ENCODE data around the gene AMHR2. TPM values are rescaled to one million over a fixed set of nuclear protein-coding genes. Genes with fewer than 3 reads are reported as not detected.
A peak's percentile ranks its signal among the peaks of the same experiment; 100 is the strongest.

The AMHR2 gene
- total RNA-seq, 1 donor from 2014 or later = 0.46 TPM

DNA sequence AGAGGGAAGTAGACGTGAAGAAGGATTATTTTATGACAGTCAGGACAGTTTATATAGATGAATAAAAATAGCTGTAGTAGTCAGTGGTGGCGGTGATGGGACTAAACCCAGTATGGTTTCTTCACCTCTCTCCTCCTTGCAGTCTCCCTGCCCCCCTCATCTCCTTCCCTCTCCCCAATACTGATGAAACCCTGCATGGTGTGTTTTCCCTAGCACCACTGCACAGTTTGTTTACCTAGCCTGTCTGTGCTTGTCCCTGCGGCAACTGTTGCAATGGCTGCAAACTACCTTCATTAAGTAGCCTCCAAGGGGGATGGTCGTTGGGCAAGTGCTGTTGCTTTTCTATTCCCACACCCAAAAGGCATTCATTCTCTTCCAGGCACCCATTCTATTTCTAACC, 43.0 kb downstream of the AMHR2 start:
- H3K27ac ChIP-seq = no peak overlapping the region
- no peaks in the 10 kb centered on the region for H3K9me3 ChIP-seq
- no peak overlapping the region for H3K4me3 ChIP-seq
- H3K4me1 ChIP-seq = no peaks in the 10 kb centered on the region
- TF ChIP-seq, protein P1, sequence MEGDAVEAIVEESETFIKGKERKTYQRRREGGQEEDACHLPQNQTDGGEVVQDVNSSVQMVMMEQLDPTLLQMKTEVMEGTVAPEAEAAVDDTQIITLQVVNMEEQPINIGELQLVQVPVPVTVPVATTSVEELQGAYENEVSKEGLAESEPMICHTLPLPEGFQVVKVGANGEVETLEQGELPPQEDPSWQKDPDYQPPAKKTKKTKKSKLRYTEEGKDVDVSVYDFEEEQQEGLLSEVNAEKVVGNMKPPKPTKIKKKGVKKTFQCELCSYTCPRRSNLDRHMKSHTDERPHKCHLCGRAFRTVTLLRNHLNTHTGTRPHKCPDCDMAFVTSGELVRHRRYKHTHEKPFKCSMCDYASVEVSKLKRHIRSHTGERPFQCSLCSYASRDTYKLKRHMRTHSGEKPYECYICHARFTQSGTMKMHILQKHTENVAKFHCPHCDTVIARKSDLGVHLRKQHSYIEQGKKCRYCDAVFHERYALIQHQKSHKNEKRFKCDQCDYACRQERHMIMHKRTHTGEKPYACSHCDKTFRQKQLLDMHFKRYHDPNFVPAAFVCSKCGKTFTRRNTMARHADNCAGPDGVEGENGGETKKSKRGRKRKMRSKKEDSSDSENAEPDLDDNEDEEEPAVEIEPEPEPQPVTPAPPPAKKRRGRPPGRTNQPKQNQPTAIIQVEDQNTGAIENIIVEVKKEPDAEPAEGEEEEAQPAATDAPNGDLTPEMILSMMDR (IDR thresholded peaks at IDR 0.05) = no peak
- ATAC-seq (no peak), DNase-seq (peak; percentile 31)
- H3K27me3 ChIP-seq = no peaks in the 10 kb centered on the region
- intact Hi-C loops (cut with DNase I) = no loop called here
- H3K36me3 ChIP-seq = peaks cover 100% of the 10 kb centered on the region

DNA sequence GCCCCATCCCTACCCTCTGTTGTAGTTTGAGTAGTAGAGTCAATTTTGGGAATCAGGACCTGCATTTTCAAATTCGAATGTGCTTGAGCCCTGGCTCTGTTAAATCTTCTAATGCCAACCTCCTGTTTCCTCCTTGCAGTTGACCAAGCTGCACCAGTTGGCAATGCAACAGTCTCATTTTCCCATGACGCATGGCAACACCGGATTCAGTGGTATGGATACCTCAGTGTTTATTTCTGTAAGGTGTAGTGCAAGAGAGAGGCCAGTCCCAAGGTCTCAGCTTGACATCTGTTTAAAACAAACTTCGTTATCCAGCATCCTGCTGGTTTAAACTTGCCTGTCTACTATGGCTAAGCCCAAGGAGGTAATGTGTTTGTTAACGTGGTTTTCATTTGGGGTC, 43.4 kb downstream of the AMHR2 start:
- intact Hi-C loops (cut with DNase I) = no loop called here
- H3K4me3 ChIP-seq = no peak overlapping the region
- TF ChIP-seq, protein P1 (IDR thresholded peaks at IDR 0.05) = no peak
- H3K36me3 ChIP-seq = peaks cover 100% of the 10 kb centered on the region
- no peak for ATAC-seq
- H3K9me3 ChIP-seq = no peaks in the 10 kb centered on the region
- H3K27me3 ChIP-seq = no peaks in the 10 kb centered on the region
- no peaks in the 10 kb centered on the region for H3K4me1 ChIP-seq
- H3K27ac ChIP-seq = no peak overlapping the region
- no peak for DNase-seq

DNA sequence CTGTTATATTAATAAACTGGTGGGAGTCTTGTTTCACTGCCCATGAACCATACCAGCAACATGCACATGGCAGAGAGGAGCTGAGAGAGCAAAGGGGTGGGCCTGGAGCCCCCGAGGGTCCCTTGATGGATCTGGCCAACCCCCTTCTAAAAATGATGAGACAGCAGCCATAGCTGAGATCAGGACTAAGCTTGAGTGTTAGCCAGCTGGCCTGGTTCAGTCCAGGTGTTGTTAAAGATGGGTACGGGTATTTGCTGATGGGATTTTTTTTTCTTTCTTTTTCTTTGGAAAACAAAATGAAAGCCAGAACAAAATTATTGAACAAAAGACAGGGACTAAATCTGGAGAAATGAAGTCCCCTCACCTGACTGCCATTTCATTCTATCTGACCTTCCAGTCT, 44.2 kb downstream of the AMHR2 start:
- H3K4me3 ChIP-seq = no peak overlapping the region
- no peaks in the 10 kb centered on the region for H3K9me3 ChIP-seq
- TF ChIP-seq, protein P1 (IDR thresholded peaks at IDR 0.05) = no peak
- peaks cover 3% of the 10 kb centered on the region for H3K4me1 ChIP-seq
- peak; percentile 38 for DNase-seq
- H3K27me3 ChIP-seq = no peaks in the 10 kb centered on the region
- no peak overlapping the region for H3K27ac ChIP-seq
- peaks cover 100% of the 10 kb centered on the region for H3K36me3 ChIP-seq
- intact Hi-C loops (cut with DNase I) = no loop called here
- no peak for ATAC-seq

DNA sequence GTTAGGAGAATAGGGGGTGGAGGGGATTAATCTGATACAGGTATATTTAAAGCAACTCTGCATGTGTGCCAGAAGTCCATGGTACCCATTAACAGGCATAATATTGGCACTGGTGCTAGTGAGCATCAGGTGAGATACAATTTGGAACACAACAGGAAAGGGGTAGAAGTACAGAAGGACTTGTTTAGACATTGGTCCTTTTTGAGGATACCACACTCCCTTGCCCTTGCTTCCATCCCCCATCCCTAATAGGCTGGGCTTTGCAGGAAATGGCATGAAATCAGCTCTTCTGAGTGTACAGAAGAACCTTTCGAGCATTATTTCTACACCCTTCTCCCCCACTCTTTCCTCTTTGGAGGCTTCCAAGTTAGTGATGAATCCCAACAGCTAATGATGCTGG, 44.6 kb downstream of the AMHR2 start:
- Histone ChIP-seq H3K4me1 (peaks cover 7% of the 10 kb centered on the region), H3K27ac (no peak overlapping the region), H3K36me3 (peaks cover 100% of the 10 kb centered on the region), H3K4me3 (no peak overlapping the region), H3K27me3 (no peaks in the 10 kb centered on the region), H3K9me3 (no peaks in the 10 kb centered on the region)
- TF ChIP-seq, protein P1 (IDR thresholded peaks at IDR 0.05) = no peak
- ATAC-seq = no peak
- intact Hi-C loops (cut with DNase I) = no loop called here
- no peak for DNase-seq

DNA sequence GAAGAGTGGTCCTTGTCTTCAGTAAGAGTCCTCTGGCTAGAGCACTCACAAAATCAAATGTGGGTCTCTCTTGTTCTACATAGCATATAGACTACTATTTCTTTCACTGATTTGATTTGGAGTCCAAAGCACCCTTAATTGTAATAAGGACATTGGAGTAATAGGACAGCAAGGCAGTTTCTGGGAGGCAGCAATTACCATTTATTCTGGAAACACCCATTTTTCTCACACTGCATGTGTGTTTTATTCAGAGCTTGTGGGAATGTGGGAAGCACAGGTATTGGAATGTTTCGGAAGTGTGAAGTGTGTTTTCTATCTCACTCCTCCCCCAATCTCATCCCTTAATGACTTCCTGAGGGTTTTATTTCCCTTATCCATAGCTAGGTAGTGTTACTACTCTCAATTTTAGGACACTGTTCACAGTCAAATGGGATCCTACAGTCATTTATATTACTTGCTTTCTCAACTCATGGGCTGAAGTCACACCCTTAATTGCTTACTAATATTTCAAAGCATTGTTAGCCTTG, 48.5 kb downstream of the AMHR2 start:
- TF ChIP-seq, protein P1 (IDR thresholded peaks at IDR 0.05) = no peak
- ATAC-seq (no peak), DNase-seq (no peak)
- Histone ChIP-seq H3K36me3 (peaks cover 100% of the 10 kb centered on the region), H3K27me3 (no peaks in the 10 kb centered on the region), H3K4me3 (no peak overlapping the region), H3K4me1 (peaks cover 24% of the 10 kb centered on the region), H3K9me3 (no peaks in the 10 kb centered on the region), H3K27ac (no peak overlapping the region)
- intact Hi-C loops (cut with DNase I) = no loop called here

DNA sequence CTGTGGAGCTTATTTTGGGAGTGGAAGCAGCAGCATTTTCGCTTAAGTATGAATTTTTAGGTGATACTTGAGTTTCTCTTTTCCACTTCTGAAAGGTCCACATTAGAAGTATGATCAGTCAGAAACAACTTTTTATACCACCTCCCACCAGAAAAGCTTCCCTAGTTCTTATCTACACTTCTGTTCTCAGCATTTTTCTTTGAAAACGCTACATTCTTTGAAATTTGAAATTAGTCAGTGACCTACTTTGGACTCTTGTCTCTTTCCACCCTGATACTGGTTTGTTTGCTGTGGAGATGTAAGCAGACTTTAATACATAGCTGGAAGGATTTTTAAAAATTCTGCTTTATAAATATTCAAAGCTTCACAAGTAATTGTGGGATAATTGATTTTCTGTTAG, 50.4 kb downstream of the AMHR2 start:
- intact Hi-C loops (cut with DNase I) = no loop called here
- Histone ChIP-seq H3K27me3 (no peaks in the 10 kb centered on the region), H3K9me3 (no peaks in the 10 kb centered on the region), H3K4me3 (no peak overlapping the region), H3K4me1 (peaks cover 24% of the 10 kb centered on the region), H3K27ac (peak overlapping the region; percentile 17), H3K36me3 (peaks cover 100% of the 10 kb centered on the region)
- TF ChIP-seq, protein P1 (IDR thresholded peaks at IDR 0.05) = no peak
- DNase-seq (no peak), ATAC-seq (no peak)
